Fibroblast of lung (primary cell): Measurements from ENCODE around the gene CTSO. TPM values are rescaled to one million over a fixed set of nuclear protein-coding genes. Genes with fewer than 3 reads are reported as not detected.

Source experiments
- DNase-seq, 2 donors: peaks; one replicate each; pipeline versions ENCODE4 v3.0.0 to v3.0.0-alpha.2; 2010; ENCODE audit warnings: low read depth in 2 of 2
- H2AFZ ChIP-seq: 2 replicates; pipeline ENCODE4 v1.5.1; 2012; ENCODE audit warnings: low read length, control low read depth, inconsistent platforms
- H3K27ac ChIP-seq: 2 replicates; pipeline ENCODE4 v1.5.1; 2011; ENCODE audit warnings: low read length, control low read depth; ENCODE audit not compliant: insufficient read depth
- H3K27me3 ChIP-seq: 2 replicates; pipeline ENCODE4 v1.5.1; 2011; ENCODE audit warnings: mild to moderate bottlenecking, low read length; ENCODE audit not compliant: control insufficient read depth, insufficient read depth
- H3K36me3 ChIP-seq: 2 replicates; pipeline ENCODE4 v1.5.1; 2011; ENCODE audit warnings: low read length; ENCODE audit not compliant: control insufficient read depth, insufficient read depth
- H3K4me1 ChIP-seq: 2 replicates; pipeline ENCODE4 v1.5.1; 2011; ENCODE audit warnings: low read length; ENCODE audit not compliant: control insufficient read depth, insufficient read depth; ENCODE audit errors: extremely low read depth
- H3K4me2 ChIP-seq: 2 replicates; pipeline ENCODE4 v1.5.1; 2011; ENCODE audit warnings: low read length, control low read depth; ENCODE audit not compliant: insufficient read depth; ENCODE audit errors: extremely low read depth
- H3K4me3 ChIP-seq, 4 experiments: fragments of 200-600 bp in 1 of 4; sonication (generic) in 1 of 4; replicated peaks in 1 of 4; 2 replicates each; pipeline ENCODE4 v1.5.1; 2011 to 2016; ENCODE audit warnings: low read length in 4 of 4, low read depth in 3 of 4, mild to moderate bottlenecking in 3 of 4, control low read depth in 2 of 4, inconsistent platforms in 1 of 4, mixed read lengths in 1 of 4; ENCODE audit not compliant: insufficient read depth in 1 of 4; ENCODE audit errors: control extremely low read depth in 1 of 4
- H3K79me2 ChIP-seq: 2 replicates; pipeline ENCODE4 v1.5.1; 2012; ENCODE audit warnings: mild to moderate bottlenecking, low read length, inconsistent platforms; ENCODE audit not compliant: control insufficient read depth, insufficient read depth
- H3K9ac ChIP-seq: 2 replicates; pipeline ENCODE4 v1.5.1; 2011; ENCODE audit warnings: mild to moderate bottlenecking, low read length, control low read depth; ENCODE audit not compliant: insufficient read depth
- H3K9me3 ChIP-seq: 2 replicates; pipeline ENCODE4 v1.5.1; 2012; ENCODE audit warnings: low read depth, low read length; ENCODE audit not compliant: control insufficient read depth, insufficient read depth
- H4K20me1 ChIP-seq: 2 replicates; pipeline ENCODE4 v1.5.1; 2011; ENCODE audit warnings: low read length; ENCODE audit not compliant: control insufficient read depth, insufficient read depth; ENCODE audit errors: extremely low read depth
- CTCF ChIP-seq, 2 donors: IDR thresholded peaks in 1 of 2; conservative IDR thresholded peaks in 1 of 2; 1 replicate in 1 of 2; 2 replicates in 1 of 2; pipeline ENCODE4 v1.5.1; 2011 to 2012; ENCODE audit warnings: low read length in 2 of 2, control low read depth in 1 of 2, inconsistent platforms in 1 of 2, low read depth in 1 of 2, mild to moderate bottlenecking in 1 of 2
- EZH2 ChIP-seq: IDR thresholded peaks from 2 replicates; pipeline ENCODE4 v1.5.1; 2012; ENCODE audit warnings: low read length, control low read depth, mild to moderate bottlenecking; ENCODE audit errors: missing control alignments
- polyA plus RNA-seq, 2 donors: library from polyadenylated mRNA; depleted of rRNA in 1 of 2; stranded (reverse) in 1 of 2; unstranded in 1 of 2; fragments of >200 nt; gene quantifications; 2 replicates each; pipeline ENCODE4 v1.2.1, GENCODE V29; 2011 to 2012; ENCODE audit warnings: missing spikeins in 1 of 2
- total RNA-seq: library from RNA; depleted of rRNA; stranded (reverse); fragments of >200 nt; gene quantifications from 2 replicates; pipeline ENCODE4 v1.2.1, GENCODE V29; 2014

Gene CTSO
- total and polyA plus RNA-seq, 2 donors (not counting 1 experiment from before 2014, with no cell fraction given): 23.6 to 47.3 TPM

DNA sequence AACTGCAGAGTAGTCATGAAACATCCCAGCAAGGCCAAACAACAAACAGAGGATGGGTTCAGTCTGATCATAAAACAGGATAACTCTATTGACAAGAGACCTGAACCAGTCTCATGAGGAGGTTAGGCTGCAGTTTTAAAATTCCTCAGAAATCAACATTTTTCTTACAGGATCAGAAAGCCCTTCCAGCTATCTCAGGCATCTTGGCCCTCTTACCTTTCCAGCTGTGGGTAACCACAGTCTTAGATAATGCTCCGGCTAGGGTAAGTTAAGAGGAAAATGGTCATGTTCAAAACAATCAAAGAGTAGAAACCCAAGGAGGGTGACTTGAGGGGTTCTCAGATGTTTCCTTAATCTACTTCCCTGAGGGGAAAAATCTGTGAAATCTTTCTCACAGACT lies 5.1 kb downstream of the CTSO start:
- no peaks in the 10 kb centered on the region for H3K79me2 ChIP-seq
- H3K4me2 ChIP-seq: no peak overlapping the region
- TF ChIP-seq EZH2: no peak
- TF ChIP-seq CTCF (conservative IDR thresholded peaks at IDR 0.05 in 1 of 2, IDR thresholded peaks at IDR 0.05 in 1 of 2; ENCODE audit: low read depth in 1 of 2, low read length in 2 of 2): no peak

GRCh38 chr4:155946486-155946885 lies 7.2 kb downstream of the CTSO start:
- H3K27me3 ChIP-seq: no peaks in the 10 kb centered on the region
- TF ChIP-seq EZH2 (no peak), CTCF (conservative IDR thresholded peaks at IDR 0.05 in 1 of 2, IDR thresholded peaks at IDR 0.05 in 1 of 2; ENCODE audit: low read depth in 1 of 2, low read length in 2 of 2) (no peak)
- DNase-seq: peak; percentile 60 to 76

More for the DNA sequence above, 5.1 kb downstream of the CTSO start:
- Histone ChIP-seq H3K27me3 (no peaks in the 10 kb centered on the region), H3K9me3 (no peaks in the 10 kb centered on the region), H3K36me3 (no peaks in the 10 kb centered on the region), H2AFZ (no peak overlapping the region), H3K4me3 (no peak overlapping the region), H3K4me1 (peaks cover 5% of the 10 kb centered on the region), H3K27ac (no peak overlapping the region), H3K9ac (no peak overlapping the region), H4K20me1 (no peaks in the 10 kb centered on the region)
- DNase-seq: peak in 1 of 2 donors; percentile 90

GRCh38 chr4:155944516-155944915 lies 9.2 kb downstream of the CTSO start:
- peak in 1 of 2 donors; percentile 86 for DNase-seq
- Histone ChIP-seq H3K79me2 (no peaks in the 10 kb centered on the region), H3K9ac (no peak overlapping the region), H2AFZ (no peak overlapping the region), H4K20me1 (no peaks in the 10 kb centered on the region), H3K4me2 (no peak overlapping the region), H3K9me3 (no peaks in the 10 kb centered on the region), H3K27ac (no peak overlapping the region), H3K4me1 (no peaks in the 10 kb centered on the region), H3K27me3 (no peaks in the 10 kb centered on the region), H3K4me3 (no peak overlapping the region), H3K36me3 (no peaks in the 10 kb centered on the region)
- no peak for TF ChIP-seq EZH2

More at GRCh38 chr4:155946486-155946885, 7.2 kb downstream of the CTSO start:
- Histone ChIP-seq H3K4me1 (no peaks in the 10 kb centered on the region), H3K79me2 (no peaks in the 10 kb centered on the region), H2AFZ (no peak overlapping the region), H3K27ac (no peak overlapping the region), H4K20me1 (no peaks in the 10 kb centered on the region), H3K4me2 (no peak overlapping the region), H3K9me3 (no peaks in the 10 kb centered on the region), H3K9ac (no peak overlapping the region), H3K36me3 (no peaks in the 10 kb centered on the region), H3K4me3 (no peak overlapping the region)
